Measurements from ENCODE around the gene NISCH.

- TF ChIP-seq CTCF (conservative IDR thresholded peaks at IDR 0.05 in 1 of 2, IDR thresholded peaks at IDR 0.05 in 1 of 2; ENCODE audit: low read depth in 1 of 2, low read length in 2 of 2) (no peak), EZH2 (IDR thresholded peaks at IDR 0.05; ENCODE audit: low read length, missing control alignments) (no peak)
Observed at GRCh38 chr3:52477076-52477795, 21.8 kb downstream of the NISCH start.
